HG02798 (cell line): ENCODE data around the gene PREX1.
"Not testable (repeated sequence)": the region's sequence is repeated elsewhere in the genome, so short reads cannot be mapped to it uniquely, and the experiment has no call there.

Experiments
- ATAC-seq: cut with Tn5 transposase; IDR thresholded peaks from one replicate; pipeline ENCODE4 v1.9.1; 2021; ENCODE audit warnings: mild to moderate bottlenecking; ENCODE audit not compliant: unreplicated experiment, poor library complexity

PREX1 gene

GRCh38 chr20:48814633-48815032 lies 13.2 kb downstream of the PREX1 start:
- ATAC-seq, result no peak

GRCh38 chr20:48813930-48814546 lies 13.8 kb downstream of the PREX1 start:
- ATAC-seq, result no peak

- ATAC-seq, result no peak
These were observed 14.4 kb downstream of the PREX1 start for GRCh38 chr20:48813446-48813747.

- no peak for ATAC-seq
These were observed 15.0 kb downstream of the PREX1 start for GRCh38 chr20:48812600-48813445.

GRCh38 chr20:48812114-48812513 lies 15.7 kb downstream of the PREX1 start:
- not testable (repeated sequence) for ATAC-seq

- no peak for ATAC-seq
These were observed 18.1 kb downstream of the PREX1 start for GRCh38 chr20:48809673-48810072.

- ATAC-seq, result no peak
These were observed 19.3 kb downstream of the PREX1 start for GRCh38 chr20:48808382-48809034.

GRCh38 chr20:48807586-48808381 lies 20.0 kb downstream of the PREX1 start:
- ATAC-seq, result no peak

- no peak for ATAC-seq
These were observed 20.7 kb downstream of the PREX1 start for GRCh38 chr20:48807051-48807450.

- no peak for ATAC-seq
These were observed 22.1 kb downstream of the PREX1 start for GRCh38 chr20:48805716-48806115.

GRCh38 chr20:48805286-48805685 lies 22.5 kb downstream of the PREX1 start:
- no peak for ATAC-seq

- no peak for ATAC-seq
These were observed 23.4 kb downstream of the PREX1 start for GRCh38 chr20:48804300-48804980.

GRCh38 chr20:48803176-48804053 lies 24.4 kb downstream of the PREX1 start:
- ATAC-seq, result no peak

- ATAC-seq, result no peak
These were observed 25.2 kb downstream of the PREX1 start for GRCh38 chr20:48802647-48803046.

GRCh38 chr20:48802216-48802615 lies 25.6 kb downstream of the PREX1 start:
- ATAC-seq, result no peak

- ATAC-seq, result no peak
These were observed 26.6 kb downstream of the PREX1 start for GRCh38 chr20:48801197-48801596.

GRCh38 chr20:48800177-48800576 lies 27.6 kb downstream of the PREX1 start:
- no peak for ATAC-seq

- ATAC-seq, result no peak
These were observed 28.3 kb downstream of the PREX1 start for GRCh38 chr20:48799328-48800105.
